Activated CD8-positive, alpha-beta memory T cell treated with anti-CD3 and anti-CD28 coated beads for 48 hours (primary cell): ENCODE measurements around the gene PADI6.

Experiments
- DNase-seq, 3 experiments: peaks; one replicate each; pipeline ENCODE4 v3.0.0-alpha.2; 2020; ENCODE audit warnings: low read depth in 2 of 3, low spot score in 2 of 3

Gene PADI6

GRCh38 chr1:17433261-17433660 is 61.3 kb downstream of the PADI6 start:
- DNase-seq, result no peak

GRCh38 chr1:17434016-17434415 is 62.0 kb downstream of the PADI6 start:
- DNase-seq, result no peak

GRCh38 chr1:17434601-17435000 is 62.6 kb downstream of the PADI6 start:
- DNase-seq, result no peak

GRCh38 chr1:17436380-17437174 is 64.6 kb downstream of the PADI6 start:
- no peak for DNase-seq

GRCh38 chr1:17437260-17437579 is 65.2 kb downstream of the PADI6 start:
- no peak for DNase-seq

GRCh38 chr1:17437580-17438317 is 65.8 kb downstream of the PADI6 start:
- DNase-seq, result peak; percentile 19 to 46 (median 44)

- peak; percentile 58 to 82 (median 66) for DNase-seq
Observed at GRCh38 chr1:17438318-17439249, 66.6 kb downstream of the PADI6 start.

GRCh38 chr1:17439250-17440073 is 67.5 kb downstream of the PADI6 start, which contains the start of gene RCC2:
Gene RCC2, minus strand, starts transcription at chr1:17439677. Its CDS starts 1,163 bp downstream, at chr1:17438514.
- DNase-seq, result peak; percentile 32 to 57 (median 43)

GRCh38 chr1:17440074-17440826 is 68.3 kb downstream of the PADI6 start:
- no peak for DNase-seq

- no peak for DNase-seq
Observed at GRCh38 chr1:17440827-17441168, 68.8 kb downstream of the PADI6 start.

GRCh38 chr1:17441265-17441992 is 69.4 kb downstream of the PADI6 start:
- DNase-seq, result no peak

GRCh38 chr1:17441993-17442357 is 70.0 kb downstream of the PADI6 start:
- DNase-seq, result no peak

- DNase-seq, result no peak
Observed at GRCh38 chr1:17442841-17443240, 70.8 kb downstream of the PADI6 start.

GRCh38 chr1:17447501-17447992 is 75.6 kb downstream of the PADI6 start:
- DNase-seq, result no peak
